ENCODE measurements around the gene MRPL44.

- TF ChIP-seq CTCF (IDR thresholded peaks at IDR 0.05) = no peak
- TF ChIP-seq POLR2A (IDR thresholded peaks at IDR 0.05) = no peak
Observed at GRCh38 chr2:223989856-223990232, 32.6 kb downstream of the MRPL44 start.
